Neuron (in vitro differentiated cells): ENCODE results near the gene CFAP299.

Source experiments
- H2AFZ ChIP-seq: one replicate; pipeline ENCODE4 v1.6.1; 2013; ENCODE audit warnings: low read depth, mild to moderate bottlenecking, inconsistent platforms, low read length, moderate library complexity
- H3K27me3 ChIP-seq: one replicate; pipeline ENCODE4 v1.6.1; 2013; ENCODE audit warnings: low read length; ENCODE audit not compliant: insufficient read depth
- H3K36me3 ChIP-seq: one replicate; pipeline ENCODE4 v1.6.1; 2013; ENCODE audit warnings: low read length; ENCODE audit not compliant: insufficient read depth
- H3K4me1 ChIP-seq: one replicate; pipeline ENCODE4 v1.6.1; 2013; ENCODE audit warnings: low read length; ENCODE audit not compliant: insufficient read depth
- H3K4me3 ChIP-seq: 2 replicates; pipeline ENCODE4 v1.5.1; 2013; ENCODE audit warnings: mild to moderate bottlenecking, low read length, moderate library complexity
- H3K9me3 ChIP-seq: one replicate; pipeline ENCODE4 v1.6.1; 2013; ENCODE audit warnings: low read length

Gene CFAP299

DNA sequence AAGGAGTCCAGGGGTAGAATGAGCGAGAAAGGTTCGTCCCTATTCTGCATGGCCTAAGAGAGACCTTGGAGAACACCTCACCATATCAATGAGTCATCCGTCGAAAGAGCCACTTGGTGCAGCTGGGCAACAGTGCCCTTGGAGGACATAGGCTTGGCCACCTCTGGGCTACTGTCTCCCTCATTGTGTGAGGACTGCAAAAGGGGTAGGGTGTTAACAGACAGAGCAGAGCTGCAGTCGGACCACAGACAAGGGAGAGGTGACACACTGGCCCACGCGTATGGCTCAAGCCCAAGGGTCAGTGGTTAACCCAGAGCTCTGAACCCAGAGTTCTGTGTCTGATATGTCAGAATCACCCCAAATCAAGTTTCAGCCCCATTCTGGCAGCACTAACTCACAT lies 576.8 kb downstream of the CFAP299 start:
- no peak overlapping the region for H2AFZ ChIP-seq
- no peaks in the 10 kb centered on the region for H3K36me3 ChIP-seq
- no peaks in the 10 kb centered on the region for H3K9me3 ChIP-seq
- H3K4me3 ChIP-seq = no peak overlapping the region
- no peaks in the 10 kb centered on the region for H3K27me3 ChIP-seq
- H3K4me1 ChIP-seq = no peaks in the 10 kb centered on the region

DNA sequence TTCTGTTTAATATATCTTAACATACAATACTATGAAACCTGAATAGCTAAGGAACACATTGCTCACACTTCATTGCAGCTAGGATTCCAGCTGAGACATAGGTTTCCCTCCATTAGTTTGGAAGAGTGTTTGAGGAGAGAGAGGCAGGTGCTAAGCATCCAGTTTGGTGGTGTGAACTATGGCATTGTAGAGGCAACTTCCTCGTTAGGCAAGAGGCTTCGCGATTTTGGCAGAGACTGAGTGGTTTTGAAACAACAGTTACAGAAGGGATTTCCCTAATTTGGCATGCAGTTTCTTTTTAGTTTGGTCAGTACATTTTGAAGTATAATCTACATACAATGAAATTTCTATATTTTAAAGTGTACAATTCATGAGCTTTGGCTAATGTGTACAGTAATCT lies 577.9 kb downstream of the CFAP299 start:
- no peaks in the 10 kb centered on the region for H3K4me1 ChIP-seq
- no peaks in the 10 kb centered on the region for H3K36me3 ChIP-seq
- H3K9me3 ChIP-seq = no peaks in the 10 kb centered on the region
- no peak overlapping the region for H3K4me3 ChIP-seq
- H3K27me3 ChIP-seq = no peaks in the 10 kb centered on the region
- H2AFZ ChIP-seq = no peak overlapping the region

DNA sequence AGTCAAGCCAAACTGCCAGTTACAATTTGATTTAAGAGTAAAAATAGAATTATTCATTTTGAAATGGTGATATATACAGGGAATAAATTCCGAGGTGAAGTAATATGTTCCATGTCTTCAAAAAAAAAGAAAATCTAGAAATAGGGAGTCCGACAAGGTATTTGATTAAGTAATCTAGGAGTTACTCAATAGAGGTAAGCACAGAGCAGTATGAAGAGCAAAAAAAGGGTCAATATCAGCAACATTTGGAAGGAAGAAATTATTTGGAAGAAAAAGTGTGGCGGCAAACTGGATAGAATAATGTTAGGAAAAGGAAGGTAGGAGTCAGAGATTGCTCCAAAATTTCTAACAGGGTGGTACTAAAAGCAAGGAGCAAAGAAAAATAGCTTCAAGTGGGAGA lies 581.2 kb downstream of the CFAP299 start:
- Histone ChIP-seq H3K4me3 (no peak overlapping the region), H3K4me1 (no peaks in the 10 kb centered on the region), H3K36me3 (no peaks in the 10 kb centered on the region), H2AFZ (no peak overlapping the region), H3K9me3 (no peaks in the 10 kb centered on the region), H3K27me3 (no peaks in the 10 kb centered on the region)

DNA sequence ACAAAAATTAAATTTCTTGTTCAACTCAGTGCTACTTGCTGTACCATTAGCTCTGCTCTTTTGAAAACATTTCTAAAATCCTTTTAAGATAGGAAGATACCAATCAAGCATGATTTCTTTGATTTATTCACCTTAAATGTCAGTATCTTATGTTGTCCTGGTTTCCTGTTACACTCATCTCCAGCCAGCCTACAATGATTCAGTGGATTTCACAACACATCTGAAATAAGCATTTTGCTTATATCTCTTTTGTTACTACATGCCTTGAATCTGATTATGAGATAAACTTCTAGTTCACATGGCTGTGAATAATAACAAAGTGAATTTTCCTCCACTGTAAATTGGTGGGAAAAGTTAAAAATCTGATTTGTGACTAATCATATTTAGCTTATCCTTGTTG lies 582.5 kb downstream of the CFAP299 start:
- Histone ChIP-seq H3K27me3 (no peaks in the 10 kb centered on the region), H3K36me3 (no peaks in the 10 kb centered on the region), H2AFZ (no peak overlapping the region), H3K4me1 (no peaks in the 10 kb centered on the region), H3K4me3 (no peak overlapping the region), H3K9me3 (no peaks in the 10 kb centered on the region)

GRCh38 chr4:80921441-80921840 lies 585.9 kb downstream of the CFAP299 start:
- no peaks in the 10 kb centered on the region for H3K36me3 ChIP-seq

DNA sequence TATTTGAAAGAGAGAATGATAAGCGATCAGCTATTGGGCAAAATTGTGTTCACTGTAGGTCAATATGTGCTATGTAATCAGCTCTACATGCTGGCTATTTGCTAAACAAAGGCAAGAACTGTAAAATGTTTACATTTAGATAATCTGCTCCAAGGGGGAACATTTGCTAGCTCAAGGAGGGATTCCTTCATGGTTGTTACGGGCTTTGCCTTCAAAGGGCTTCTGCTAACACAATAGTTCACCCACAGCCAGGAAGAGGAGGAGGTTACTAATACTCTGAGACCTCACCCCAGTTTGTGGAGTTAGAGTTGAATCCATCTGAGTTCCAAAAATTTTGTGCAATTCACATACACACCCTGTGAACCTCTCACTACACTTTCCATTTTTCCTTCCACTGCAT lies 587.4 kb downstream of the CFAP299 start:
- Histone ChIP-seq H3K4me3 (no peak overlapping the region), H3K4me1 (no peaks in the 10 kb centered on the region), H2AFZ (no peak overlapping the region), H3K9me3 (no peaks in the 10 kb centered on the region), H3K36me3 (no peaks in the 10 kb centered on the region), H3K27me3 (no peaks in the 10 kb centered on the region)

More at GRCh38 chr4:80921441-80921840, 585.9 kb downstream of the CFAP299 start:
- H3K4me1 ChIP-seq = no peaks in the 10 kb centered on the region
- no peaks in the 10 kb centered on the region for H3K9me3 ChIP-seq
- no peaks in the 10 kb centered on the region for H3K27me3 ChIP-seq
- H3K4me3 ChIP-seq = no peak overlapping the region
- no peak overlapping the region for H2AFZ ChIP-seq

- Histone ChIP-seq H3K9me3 (no peaks in the 10 kb centered on the region), H2AFZ (no peak overlapping the region), H3K36me3 (no peaks in the 10 kb centered on the region), H3K4me3 (no peak overlapping the region), H3K27me3 (no peaks in the 10 kb centered on the region), H3K4me1 (no peaks in the 10 kb centered on the region)
Measured at GRCh38 chr4:80925293-80925692, 589.8 kb downstream of the CFAP299 start.

DNA sequence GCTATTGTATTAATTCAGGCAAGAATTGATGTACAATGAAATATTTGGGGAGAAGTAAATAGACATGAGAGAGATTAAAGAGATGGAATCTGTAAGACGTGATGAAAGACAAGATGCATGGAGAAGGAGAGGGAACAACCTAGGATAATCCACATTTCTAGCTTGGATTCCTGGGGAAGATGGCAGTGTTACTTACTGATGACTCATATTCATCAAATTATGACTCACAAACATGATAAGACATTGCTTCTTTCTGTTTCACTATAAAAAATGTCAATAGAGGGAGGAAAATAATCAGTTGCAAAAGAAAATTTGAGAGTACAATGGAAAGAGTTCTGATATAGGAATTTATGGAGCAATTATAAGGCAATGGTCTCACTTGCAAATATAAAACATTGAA lies 590.9 kb downstream of the CFAP299 start:
- Histone ChIP-seq H2AFZ (no peak overlapping the region), H3K4me3 (no peak overlapping the region), H3K4me1 (no peaks in the 10 kb centered on the region), H3K36me3 (no peaks in the 10 kb centered on the region), H3K27me3 (no peaks in the 10 kb centered on the region), H3K9me3 (no peaks in the 10 kb centered on the region)

DNA sequence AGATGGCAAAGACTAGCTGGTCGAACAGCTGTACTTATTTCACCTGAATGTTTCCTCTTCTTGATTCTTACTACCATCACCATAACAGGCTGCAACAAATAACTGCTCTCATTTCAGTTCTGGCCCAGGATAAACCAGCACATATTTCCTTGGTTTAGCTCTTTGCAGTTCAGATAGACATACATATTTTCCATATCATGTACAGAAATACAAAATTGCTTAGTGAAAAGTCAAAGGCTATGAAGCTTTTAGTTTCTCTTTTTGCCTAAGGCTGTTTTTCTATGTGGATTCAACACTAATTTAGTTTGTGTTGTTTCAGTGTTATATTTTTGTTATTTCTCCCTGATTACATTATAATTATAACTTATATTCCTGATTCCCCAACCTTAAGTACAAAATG lies 591.4 kb downstream of the CFAP299 start:
- Histone ChIP-seq H2AFZ (no peak overlapping the region), H3K9me3 (no peaks in the 10 kb centered on the region)

GRCh38 chr4:80927420-80927819 lies 591.9 kb downstream of the CFAP299 start:
- no peaks in the 10 kb centered on the region for H3K27me3 ChIP-seq
- no peaks in the 10 kb centered on the region for H3K36me3 ChIP-seq
- H3K9me3 ChIP-seq = no peaks in the 10 kb centered on the region
- no peak overlapping the region for H3K4me3 ChIP-seq
- H2AFZ ChIP-seq = no peak overlapping the region
- no peaks in the 10 kb centered on the region for H3K4me1 ChIP-seq

More for the DNA sequence above, 591.4 kb downstream of the CFAP299 start:
- H3K36me3 ChIP-seq = no peaks in the 10 kb centered on the region
- H3K4me3 ChIP-seq = no peak overlapping the region
- H3K4me1 ChIP-seq = no peaks in the 10 kb centered on the region
- H3K27me3 ChIP-seq = no peaks in the 10 kb centered on the region

- Histone ChIP-seq H3K4me3 (no peak overlapping the region), H3K9me3 (no peaks in the 10 kb centered on the region), H3K4me1 (no peaks in the 10 kb centered on the region), H3K27me3 (no peaks in the 10 kb centered on the region), H3K36me3 (no peaks in the 10 kb centered on the region), H2AFZ (no peak overlapping the region)
Measured at GRCh38 chr4:80931631-80932081, 596.1 kb downstream of the CFAP299 start.

DNA sequence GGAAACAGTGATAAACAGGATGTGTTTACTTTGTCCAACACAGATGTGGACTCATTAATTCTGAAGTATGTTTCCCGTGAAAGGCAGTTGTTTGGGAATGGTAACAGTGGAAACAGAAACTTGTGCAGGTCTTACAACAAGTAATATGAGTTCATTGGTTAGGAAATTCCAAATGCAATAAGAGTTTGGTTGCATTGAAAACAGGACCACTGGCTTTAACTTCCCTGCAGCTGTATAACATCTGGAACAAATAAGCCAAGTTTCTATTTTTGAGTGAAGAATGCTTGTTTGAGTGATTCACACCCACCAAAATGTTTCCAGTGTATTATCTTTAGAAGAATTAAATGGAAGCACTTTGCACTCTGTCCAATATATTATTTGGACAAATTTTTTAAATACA lies 612.6 kb downstream of the CFAP299 start:
- Histone ChIP-seq H2AFZ (no peak overlapping the region), H3K9me3 (no peaks in the 10 kb centered on the region), H3K4me3 (no peak overlapping the region), H3K36me3 (no peaks in the 10 kb centered on the region), H3K27me3 (no peaks in the 10 kb centered on the region), H3K4me1 (no peaks in the 10 kb centered on the region)

DNA sequence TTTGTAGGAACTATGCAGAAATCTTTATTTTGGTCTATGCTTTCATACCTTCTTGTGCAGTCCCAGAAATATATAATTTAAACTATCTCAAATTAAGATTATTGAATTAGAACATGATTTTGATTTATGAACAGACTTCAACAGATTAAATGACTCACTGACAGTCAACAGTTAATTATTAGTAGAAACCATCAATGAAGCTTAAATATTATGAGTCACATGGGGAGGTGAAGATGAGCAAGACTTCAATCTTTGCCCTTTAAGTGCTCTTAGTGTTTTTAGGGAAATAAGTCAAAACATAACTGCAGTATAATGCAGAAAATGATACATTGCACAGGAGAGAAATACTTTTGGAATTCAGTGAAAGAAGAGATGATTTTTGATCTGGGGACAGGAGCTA lies 613.5 kb downstream of the CFAP299 start:
- no peaks in the 10 kb centered on the region for H3K27me3 ChIP-seq
- H3K4me1 ChIP-seq = no peaks in the 10 kb centered on the region
- no peak overlapping the region for H3K4me3 ChIP-seq
- H3K9me3 ChIP-seq = no peaks in the 10 kb centered on the region
- no peak overlapping the region for H2AFZ ChIP-seq
- H3K36me3 ChIP-seq = no peaks in the 10 kb centered on the region

- no peaks in the 10 kb centered on the region for H3K27me3 ChIP-seq
- H3K36me3 ChIP-seq = no peaks in the 10 kb centered on the region
- no peaks in the 10 kb centered on the region for H3K4me1 ChIP-seq
- no peaks in the 10 kb centered on the region for H3K9me3 ChIP-seq
- no peak overlapping the region for H3K4me3 ChIP-seq
- H2AFZ ChIP-seq = no peak overlapping the region
Measured at GRCh38 chr4:80956421-80956820, 620.9 kb downstream of the CFAP299 start.
